ENCODE measurements around the gene DIP2C. TPM values are rescaled to one million over a fixed set of nuclear protein-coding genes. Genes with fewer than 3 reads are reported as not detected.
"Not testable (repeated sequence)": the region's sequence is repeated elsewhere in the genome, so short reads cannot be mapped to it uniquely, and the experiment has no call there.

Gene DIP2C
- total RNA-seq, 3 donors from 2014 or later = 17.1 to 48.2 (median 20.3) TPM

- no peak for TF ChIP-seq POLR2A (IDR thresholded peaks at IDR 0.05)
- no peak for TF ChIP-seq CTCF (IDR thresholded peaks at IDR 0.05)
- TF ChIP-seq POLR2AphosphoS5 (IDR thresholded peaks at IDR 0.05) = no peak
- H3K36me3 ChIP-seq = no peaks in the 10 kb centered on the region
- no peaks in the 10 kb centered on the region for H3K27me3 ChIP-seq
- no peaks in the 10 kb centered on the region for H3K4me1 ChIP-seq
- no peaks in the 10 kb centered on the region for H3K9me3 ChIP-seq
- DNase-seq (ENCODE audit: low spot score in 2 of 2) = no peak
- H3K27ac ChIP-seq = no peak overlapping the region
- intact Hi-C loops (cut with DNase I; ENCODE audit: low total_unique reads) = no loop called here
- no peak overlapping the region for H3K4me3 ChIP-seq
These were observed 103.3 kb downstream of the DIP2C start for GRCh38 chr10:586151-586550.

GRCh38 chr10:585502-585901, 104.0 kb downstream of the DIP2C start:
- Histone ChIP-seq H3K9me3 (no peaks in the 10 kb centered on the region), H3K36me3 (no peaks in the 10 kb centered on the region), H3K4me3 (no peak overlapping the region), H3K27ac (no peak overlapping the region), H3K27me3 (no peaks in the 10 kb centered on the region), H3K4me1 (no peaks in the 10 kb centered on the region)
- intact Hi-C loops (cut with DNase I; ENCODE audit: low total_unique reads) = no loop called here
- DNase-seq (ENCODE audit: low spot score in 2 of 2) = no peak
- TF ChIP-seq POLR2AphosphoS5 (IDR thresholded peaks at IDR 0.05) (no peak), CTCF (IDR thresholded peaks at IDR 0.05) (no peak), POLR2A (IDR thresholded peaks at IDR 0.05) (no peak)

- H3K9me3 ChIP-seq; intact Hi-C loops (cut with DNase I; ENCODE audit: low total_unique reads); H3K27me3 ChIP-seq; H3K4me3 ChIP-seq; DNase-seq (ENCODE audit: low spot score in 2 of 2); H3K4me1 ChIP-seq; H3K36me3 ChIP-seq: not testable (repeated sequence)
- peak overlapping the region in 1 of 2 donors; percentile 19 for H3K27ac ChIP-seq
These were observed 104.8 kb downstream of the DIP2C start for GRCh38 chr10:584497-585290.

GRCh38 chr10:583433-583832, 106.0 kb downstream of the DIP2C start:
- H3K27ac ChIP-seq = no peak overlapping the region
- DNase-seq (ENCODE audit: low spot score in 2 of 2) = peak in 1 of 2 donors; percentile 40
- no peak overlapping the region for H3K4me3 ChIP-seq
- intact Hi-C loops (cut with DNase I; ENCODE audit: low total_unique reads) = no loop called here
- H3K36me3 ChIP-seq = no peaks in the 10 kb centered on the region
- no peak for TF ChIP-seq POLR2A (IDR thresholded peaks at IDR 0.05)
- no peaks in the 10 kb centered on the region for H3K27me3 ChIP-seq
- H3K4me1 ChIP-seq = no peaks in the 10 kb centered on the region
- H3K9me3 ChIP-seq = no peaks in the 10 kb centered on the region

- DNase-seq (ENCODE audit: low spot score in 2 of 2) = peak in 1 of 2 donors; percentile 37
- Histone ChIP-seq H3K36me3 (no peaks in the 10 kb centered on the region), H3K27me3 (no peaks in the 10 kb centered on the region), H3K4me1 (no peaks in the 10 kb centered on the region), H3K27ac (no peak overlapping the region), H3K4me3 (no peak overlapping the region), H3K9me3 (no peaks in the 10 kb centered on the region)
- intact Hi-C loops (cut with DNase I; ENCODE audit: low total_unique reads) = no loop called here
- TF ChIP-seq CTCF (IDR thresholded peaks at IDR 0.05) = no peak
- TF ChIP-seq POLR2AphosphoS5 (IDR thresholded peaks at IDR 0.05) = no peak
- no peak for TF ChIP-seq POLR2A (IDR thresholded peaks at IDR 0.05)
These were observed 107.6 kb downstream of the DIP2C start for GRCh38 chr10:581776-582330.

GRCh38 chr10:580778-581177, 108.7 kb downstream of the DIP2C start:
- intact Hi-C loops (cut with DNase I; ENCODE audit: low total_unique reads) = no loop called here
- no peak overlapping the region for H3K4me3 ChIP-seq
- no peaks in the 10 kb centered on the region for H3K4me1 ChIP-seq
- no peaks in the 10 kb centered on the region for H3K27me3 ChIP-seq
- H3K27ac ChIP-seq = peak overlapping the region in 1 of 2 donors; percentile 39
- no peak for DNase-seq (ENCODE audit: low spot score in 2 of 2)
- H3K36me3 ChIP-seq = no peaks in the 10 kb centered on the region
- TF ChIP-seq POLR2AphosphoS5 (IDR thresholded peaks at IDR 0.05) = no peak
- no peak for TF ChIP-seq POLR2A (IDR thresholded peaks at IDR 0.05)
- no peak for TF ChIP-seq CTCF (IDR thresholded peaks at IDR 0.05)
- H3K9me3 ChIP-seq = no peaks in the 10 kb centered on the region
